HepG2 (cell line): Measurements from ENCODE around the gene ZNF341. TPM values are rescaled to one million over a fixed set of nuclear protein-coding genes. Genes with fewer than 3 reads are reported as not detected.
"Not testable (repeated sequence)": the region's sequence is repeated elsewhere in the genome, so short reads cannot be mapped to it uniquely, and the experiment has no call there.

Experiments
- ATF7-NPFF ChIP-seq: sonication (generic); formaldehyde crosslinking; IDR thresholded peaks from 2 replicates; pipeline ENCODE4 v1.8.1; 2023; ENCODE audit warnings: mild to moderate bottlenecking, low read depth, missing genetic modification reagents, moderate library complexity
- HDAC1 ChIP-seq: sonication (generic); formaldehyde crosslinking; IDR thresholded peaks from 2 replicates; pipeline ENCODE4 v1.5.1; 2020; ENCODE audit warnings: mild to moderate bottlenecking, missing genetic modification reagents
- HNF1A ChIP-seq, 2 experiments: sonication (generic) in 1 of 2; formaldehyde crosslinking in 1 of 2; IDR thresholded peaks; 2 replicates each; pipeline versions ENCODE4 v1.4.0 to v1.6.1; 2016 to 2020; ENCODE audit warnings: borderline replicate concordance in 1 of 2, low read depth in 1 of 2, mild to moderate bottlenecking in 1 of 2, missing genetic modification reagents in 1 of 2
- KDM5B ChIP-seq: sonication (generic); formaldehyde crosslinking; IDR thresholded peaks from 2 replicates; pipeline ENCODE4 v1.4.0; 2020; ENCODE audit warnings: missing genetic modification reagents, mild to moderate bottlenecking, borderline replicate concordance
- NFE2L1 ChIP-seq: sonication (generic); formaldehyde crosslinking; IDR thresholded peaks from 2 replicates; pipeline ENCODE4 v1.4.0; 2020; ENCODE audit warnings: missing genetic modification reagents, mild to moderate bottlenecking, borderline replicate concordance
- NRL ChIP-seq: sonication (generic); formaldehyde crosslinking; IDR thresholded peaks from 2 replicates; pipeline ENCODE4 v1.5.0; 2020; ENCODE audit warnings: missing genetic modification reagents, mild to moderate bottlenecking, moderate library complexity, borderline replicate concordance
- POGZ ChIP-seq: sonication (generic); formaldehyde crosslinking; IDR thresholded peaks from 2 replicates; pipeline ENCODE4 v1.4.0; 2020; ENCODE audit warnings: mild to moderate bottlenecking, missing genetic modification reagents
- SKI ChIP-seq: fragments of 450-650 bp; IDR thresholded peaks from one replicate; pipeline ENCODE4 v1.6.1; 2018; ENCODE audit warnings: mild to moderate bottlenecking; ENCODE audit not compliant: partially characterized antibody
- ZNF292 ChIP-seq: sonication (generic); formaldehyde crosslinking; IDR thresholded peaks from 2 replicates; pipeline ENCODE4 v1.8.1; 2022; ENCODE audit warnings: mild to moderate bottlenecking, low read depth, missing genetic modification reagents, borderline replicate concordance
- ZNF362 ChIP-seq: sonication (generic); formaldehyde crosslinking; IDR thresholded peaks from 2 replicates; pipeline ENCODE4 v1.4.0; 2020; ENCODE audit warnings: missing genetic modification reagents, mild to moderate bottlenecking, borderline replicate concordance
- ZNF512 ChIP-seq: sonication (generic); formaldehyde crosslinking; IDR thresholded peaks from 2 replicates; pipeline ENCODE4 v1.4.0; 2020; ENCODE audit warnings: mild to moderate bottlenecking, missing genetic modification reagents
- ZNF550 ChIP-seq: sonication (generic); formaldehyde crosslinking; IDR thresholded peaks from 2 replicates; pipeline ENCODE4 v1.4.0; 2020; ENCODE audit warnings: mild to moderate bottlenecking, missing genetic modification reagents, borderline replicate concordance
- ZNF776 ChIP-seq: sonication (generic); formaldehyde crosslinking; IDR thresholded peaks from 2 replicates; pipeline ENCODE4 v1.4.0; 2020; ENCODE audit warnings: mild to moderate bottlenecking, missing genetic modification reagents
- ZNF891 ChIP-seq: sonication (generic); formaldehyde crosslinking; IDR thresholded peaks from 2 replicates; pipeline ENCODE4 v1.5.0; 2020; ENCODE audit warnings: mild to moderate bottlenecking, missing genetic modification reagents
- polyA plus RNA-seq, 8 experiments: library from polyadenylated mRNA; depleted of rRNA in 3 of 8; stranded (reverse) in 7 of 8; unstranded in 1 of 8; fragments of >200 nt; fragmentation: Illumina TruSeq in 4 of 8; extraction: Trizol in 4 of 8; gene quantifications; 2 replicates each; pipeline versions ENCODE4 v1.2.1 to v1.2.3, GENCODE V29; 2011 to 2016; ENCODE audit warnings: low read depth in 4 of 8, missing spikeins in 1 of 8, mixed read lengths in 1 of 8; ENCODE audit not compliant: insufficient read depth in 1 of 8
- total RNA-seq, 5 experiments: library from RNA; depleted of rRNA; stranded (reverse); fragments of >200 nt; fragmentation: Illumina TruSeq; extraction: Trizol; gene quantifications; 2 replicates each; pipeline ENCODE4 v1.2.3, GENCODE V29; 2016; ENCODE audit warnings: low read depth in 1 of 5
- TF ChIP-seq, protein P1 (sequence below): sonication (generic); formaldehyde crosslinking; IDR thresholded peaks from 2 replicates; pipeline ENCODE4 v1.9.0; 2022; ENCODE audit warnings: missing genetic modification reagents, mild to moderate bottlenecking, borderline replicate concordance

Gene ZNF341
- total and polyA plus RNA-seq, 2 of the 13 experiments (the other 11 are each of a cell fraction or from before 2014, with no cell fraction given): 1.1 to 2.2 TPM

DNA sequence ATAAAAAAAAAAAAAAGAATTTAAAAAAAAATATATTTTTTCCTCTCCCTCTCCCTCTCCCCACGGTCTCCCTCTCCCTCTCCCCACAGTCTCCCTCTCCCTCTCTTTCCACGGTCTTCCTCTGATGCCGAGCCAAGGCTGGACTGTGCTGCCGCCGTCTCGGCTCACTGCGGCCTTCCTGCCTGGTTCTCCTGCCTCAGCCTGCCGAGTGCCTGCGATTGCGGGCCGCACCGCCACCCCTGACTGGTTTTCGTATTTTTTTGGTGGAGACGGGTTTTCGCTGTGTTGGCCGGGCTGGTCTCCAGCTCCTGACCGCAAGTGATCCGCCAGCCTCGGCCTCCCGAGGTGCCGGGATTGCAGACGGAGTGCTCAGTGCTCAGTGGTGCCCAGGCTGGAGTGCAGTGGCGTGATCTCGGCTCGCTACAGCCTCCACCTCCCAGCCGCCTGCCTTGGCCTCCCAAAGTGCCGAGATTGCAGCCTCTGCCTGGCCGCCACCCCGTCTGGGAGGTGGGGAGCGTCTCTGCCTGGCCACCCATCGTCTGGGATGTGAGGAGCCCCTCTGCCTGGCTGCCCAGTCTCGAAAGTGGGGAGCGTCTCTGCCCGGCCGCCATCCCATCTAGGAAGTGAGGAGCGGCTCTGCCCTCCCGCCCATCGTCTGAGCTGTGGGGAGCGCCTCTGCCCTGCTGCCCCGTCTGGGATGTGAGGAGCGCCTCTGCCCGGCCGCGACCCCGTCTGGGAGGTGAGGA lies 30.9 kb upstream of the ZNF341 start (continued):
- TF ChIP-seq ZNF776 (CRISPR knock-in tag) (0 out of 2 replicates have a peak, but pooled peaks have one; percentile 59), KDM5B (CRISPR knock-in tag) (peak; percentile 53; the same call in 1 of the 2 replicates), ZNF362 (CRISPR knock-in tag) (peak; percentile 65; the same call in 1 of the 2 replicates), POGZ (CRISPR knock-in tag) (0 out of 2 replicates have a peak, but pooled peaks have one; percentile 50), ZNF891 (peak; percentile 58; the same call in 1 of the 2 replicates), HNF1A (CRISPR knock-in tag; IDR thresholded peaks at IDR 0.05; ENCODE audit: borderline replicate concordance) (0 out of 2 replicates have a peak, but pooled peaks have one; percentile 16), ZNF512 (CRISPR knock-in tag) (0 out of 2 replicates have a peak, but pooled peaks have one; percentile 71), ZNF292 (CRISPR knock-in tag) (peak; percentile 66; the same call in 1 of the 2 replicates), HDAC1 (CRISPR knock-in tag) (0 out of 2 replicates have a peak, but pooled peaks have one; percentile 23), NFE2L1 (CRISPR knock-in tag) (peak; percentile 43; the same call in 1 of the 2 replicates), ZNF550 (CRISPR knock-in tag) (0 out of 2 replicates have a peak, but pooled peaks have one; percentile 58), SKI (peak; percentile 47), NRL (CRISPR knock-in tag) (0 out of 2 replicates have a peak, but pooled peaks have one; percentile 37), ATF7-NPFF (CRISPR knock-in tag) (0 out of 2 replicates have a peak, but pooled peaks have one; percentile 40)
- TF ChIP-seq HNF1A (IDR thresholded peaks at IDR 0.05; ENCODE audit: low read depth): not testable (repeated sequence)
- TF ChIP-seq, protein P1, sequence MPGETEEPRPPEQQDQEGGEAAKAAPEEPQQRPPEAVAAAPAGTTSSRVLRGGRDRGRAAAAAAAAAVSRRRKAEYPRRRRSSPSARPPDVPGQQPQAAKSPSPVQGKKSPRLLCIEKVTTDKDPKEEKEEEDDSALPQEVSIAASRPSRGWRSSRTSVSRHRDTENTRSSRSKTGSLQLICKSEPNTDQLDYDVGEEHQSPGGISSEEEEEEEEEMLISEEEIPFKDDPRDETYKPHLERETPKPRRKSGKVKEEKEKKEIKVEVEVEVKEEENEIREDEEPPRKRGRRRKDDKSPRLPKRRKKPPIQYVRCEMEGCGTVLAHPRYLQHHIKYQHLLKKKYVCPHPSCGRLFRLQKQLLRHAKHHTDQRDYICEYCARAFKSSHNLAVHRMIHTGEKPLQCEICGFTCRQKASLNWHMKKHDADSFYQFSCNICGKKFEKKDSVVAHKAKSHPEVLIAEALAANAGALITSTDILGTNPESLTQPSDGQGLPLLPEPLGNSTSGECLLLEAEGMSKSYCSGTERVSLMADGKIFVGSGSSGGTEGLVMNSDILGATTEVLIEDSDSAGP (CRISPR knock-in tag): 0 out of 2 replicates have a peak, but pooled peaks have one; percentile 25
